Thymus (tissue), 11 donors: Measurements from ENCODE around the gene APBB2. TPM values are rescaled to one million over a fixed set of nuclear protein-coding genes. Genes with fewer than 3 reads are reported as not detected.
"Not testable (repeated sequence)": the region's sequence is repeated elsewhere in the genome, so short reads cannot be mapped to it uniquely, and the experiment has no call there.

ENCODE experiments used
- DNase-seq, 9 donors: peaks; one replicate each; pipeline ENCODE4 v3.0.0-alpha.2; 2013; ENCODE audit warnings: low spot score in 9 of 9, low read depth in 6 of 9, missing footprints in 1 of 9
- H3K27ac ChIP-seq, 2 donors: one replicate each; pipeline ENCODE4 v1.5.1; 2013; ENCODE audit warnings: control low read depth in 1 of 2, low read depth in 1 of 2, low read length in 1 of 2, mild to moderate bottlenecking in 1 of 2, moderate library complexity in 1 of 2
- H3K27me3 ChIP-seq, 2 donors: one replicate each; pipeline ENCODE4 v1.5.1; 2013; ENCODE audit warnings: low read length in 1 of 2; ENCODE audit not compliant: control insufficient read depth in 2 of 2, insufficient read depth in 1 of 2
- H3K36me3 ChIP-seq, 2 donors: one replicate each; pipeline ENCODE4 v1.5.1; 2013; ENCODE audit warnings: low read length in 1 of 2, mild to moderate bottlenecking in 1 of 2, moderate library complexity in 1 of 2; ENCODE audit not compliant: control insufficient read depth in 2 of 2, insufficient read depth in 2 of 2
- H3K4me1 ChIP-seq, 2 donors: one replicate each; pipeline ENCODE4 v1.5.1; 2013; ENCODE audit warnings: low read length in 2 of 2; ENCODE audit not compliant: control insufficient read depth in 2 of 2, insufficient read depth in 2 of 2
- H3K4me3 ChIP-seq, 2 donors: one replicate each; pipeline ENCODE4 v1.5.1; 2013; ENCODE audit warnings: low read length in 2 of 2, control low read depth in 1 of 2, mild to moderate bottlenecking in 1 of 2
- H3K9me3 ChIP-seq, 2 donors: one replicate each; pipeline ENCODE4 v1.5.1; 2013; ENCODE audit warnings: low read length in 1 of 2, mild to moderate bottlenecking in 1 of 2; ENCODE audit not compliant: control insufficient read depth in 2 of 2, insufficient read depth in 1 of 2
- WGBS: extraction: QIAGEN DNeasy Blood & Tissue Kit; methylation state at CpG from one replicate; pipeline ENCODE4 v1.1.7; 2013; 5-methylcytosine and 5-hydroxymethylcytosine counted together
- polyA plus RNA-seq: library from polyadenylated mRNA; stranded (reverse); fragments of 200-250 nt; gene quantifications from one replicate; pipeline ENCODE4 v1.2.3, GENCODE V29; 2013
- total RNA-seq: library from RNA; stranded (reverse); fragments of 120-200 nt; gene quantifications from one replicate; pipeline ENCODE4 v1.2.4, GENCODE V29; 2013
- donor health status: healthy.

APBB2 gene
- total and polyA plus RNA-seq, 2 donors: 10.0 to 20.2 TPM

GRCh38 chr4:41050880-41051775 lies 163.2 kb downstream of the APBB2 start:
- H3K9me3 ChIP-seq: no peaks in the 10 kb centered on the region
- no peak overlapping the region for H3K4me3 ChIP-seq
- H3K36me3 ChIP-seq: no peaks in the 10 kb centered on the region
- 85% methylated on average over 11 of the region's 11 CpGs for WGBS
- DNase-seq: no peak
- H3K4me1 ChIP-seq: no peaks in the 10 kb centered on the region
- H3K27me3 ChIP-seq: no peaks in the 10 kb centered on the region
- no peak overlapping the region for H3K27ac ChIP-seq

GRCh38 chr4:41050116-41050515 lies 164.2 kb downstream of the APBB2 start:
- Histone ChIP-seq H3K4me1 (no peaks in the 10 kb centered on the region), H3K27ac (no peak overlapping the region), H3K4me3 (no peak overlapping the region), H3K36me3 (no peaks in the 10 kb centered on the region), H3K27me3 (no peaks in the 10 kb centered on the region), H3K9me3 (no peaks in the 10 kb centered on the region)
- no peak for DNase-seq
- WGBS: 95% methylated on average over 1 of the region's 1 CpG

- not testable (repeated sequence) for H3K4me1 ChIP-seq, DNase-seq, H3K9me3 ChIP-seq, H3K36me3 ChIP-seq, H3K27me3 ChIP-seq, H3K4me3 ChIP-seq, H3K27ac ChIP-seq
- WGBS: 92% methylated on average over 35 of the region's 40 CpGs
Measured at GRCh38 chr4:41049176-41049575, 165.2 kb downstream of the APBB2 start.

GRCh38 chr4:41044791-41045190 lies 169.6 kb downstream of the APBB2 start:
- H3K4me1 ChIP-seq: no peaks in the 10 kb centered on the region
- no peaks in the 10 kb centered on the region for H3K36me3 ChIP-seq
- no peaks in the 10 kb centered on the region for H3K9me3 ChIP-seq
- no peak overlapping the region for H3K4me3 ChIP-seq
- no peak for DNase-seq
- no peak overlapping the region for H3K27ac ChIP-seq
- no peaks in the 10 kb centered on the region for H3K27me3 ChIP-seq

- Histone ChIP-seq H3K9me3 (no peaks in the 10 kb centered on the region), H3K27ac (no peak overlapping the region), H3K4me3 (no peak overlapping the region), H3K36me3 (no peaks in the 10 kb centered on the region), H3K27me3 (no peaks in the 10 kb centered on the region), H3K4me1 (no peaks in the 10 kb centered on the region)
- DNase-seq: no peak
Measured at GRCh38 chr4:41044165-41044564, 170.2 kb downstream of the APBB2 start.

GRCh38 chr4:41043465-41043864 lies 170.9 kb downstream of the APBB2 start:
- Histone ChIP-seq H3K27ac (no peak overlapping the region), H3K4me3 (no peak overlapping the region), H3K9me3 (no peaks in the 10 kb centered on the region), H3K36me3 (no peaks in the 10 kb centered on the region), H3K27me3 (no peaks in the 10 kb centered on the region), H3K4me1 (no peaks in the 10 kb centered on the region)
- no peak for DNase-seq
- WGBS: 93% methylated on average over 2 of the region's 2 CpGs

GRCh38 chr4:41041551-41041950 lies 172.8 kb downstream of the APBB2 start:
- no peaks in the 10 kb centered on the region for H3K27me3 ChIP-seq
- WGBS: 96% methylated on average over 1 of the region's 1 CpG
- no peak for DNase-seq
- H3K4me1 ChIP-seq: no peaks in the 10 kb centered on the region
- no peaks in the 10 kb centered on the region for H3K9me3 ChIP-seq
- no peaks in the 10 kb centered on the region for H3K36me3 ChIP-seq
- no peak overlapping the region for H3K4me3 ChIP-seq
- H3K27ac ChIP-seq: no peak overlapping the region

GRCh38 chr4:41039317-41039716 lies 175.0 kb downstream of the APBB2 start:
- Histone ChIP-seq H3K4me1 (no peaks in the 10 kb centered on the region), H3K9me3 (no peaks in the 10 kb centered on the region), H3K4me3 (no peak overlapping the region), H3K36me3 (no peaks in the 10 kb centered on the region), H3K27me3 (no peaks in the 10 kb centered on the region), H3K27ac (no peak overlapping the region)
- 95% methylated on average over 3 of the region's 3 CpGs for WGBS
- no peak for DNase-seq

GRCh38 chr4:41038304-41038703 lies 176.0 kb downstream of the APBB2 start:
- H3K27me3 ChIP-seq: no peaks in the 10 kb centered on the region
- H3K9me3 ChIP-seq: no peaks in the 10 kb centered on the region
- H3K27ac ChIP-seq: no peak overlapping the region
- no peak for DNase-seq
- no peak overlapping the region for H3K4me3 ChIP-seq
- no peaks in the 10 kb centered on the region for H3K36me3 ChIP-seq
- WGBS: over 99% methylated on average over 2 of the region's 2 CpGs
- H3K4me1 ChIP-seq: no peaks in the 10 kb centered on the region
